ENCODE data around the gene SLC11A2. TPM values are rescaled to one million over a fixed set of nuclear protein-coding genes. Genes with fewer than 3 reads are reported as not detected.
A peak's percentile ranks its signal among the peaks of the same experiment; 100 is the strongest.

Gene SLC11A2
- total and polyA plus RNA-seq, 9 of the 15 experiments (the other 6 are each of a cell fraction or from before 2014, with no cell fraction given), result 21.1 to 54.0 (median 32.9) TPM

GRCh38 chr12:51017452-51017851 is 8.7 kb downstream of the SLC11A2 start:
- intact Hi-C loops (cut with micrococcal nuclease), result no loop called here
- BruUV-seq (replicated peaks), result no TSS peak
- Histone ChIP-seq H3K9ac (ENCODE audit: insufficient read depth in 1 of 2, low read depth in 2 of 2, low read length in 2 of 2) (peak overlapping the region in 1 of 2 experiments; percentile 17; a peak in 1 of 4 replicates), H3K4me1 (replicated peaks in 1 of 2; ENCODE audit: control insufficient read depth in 2 of 2, insufficient read depth in 2 of 2, low read length in 2 of 2) (peaks cover 34 to 54% of the 10 kb centered on the region in 2 experiments), H2AFZ (ENCODE audit: low read depth, low read length) (no peak overlapping the region), H3K27ac (ENCODE audit: extremely low read depth, low read depth, low read length) (peak overlapping the region; percentile 38), H3K4me3 (no peak overlapping the region), H4K20me1 (replicated peaks; ENCODE audit: control insufficient read depth, insufficient read depth, low read length) (no peaks in the 10 kb centered on the region), H3K4me2 (ENCODE audit: insufficient read depth, low read length) (peak overlapping the region; percentile 52), H3K36me3 (ENCODE audit: control insufficient read depth, insufficient read depth, low read length) (no peaks in the 10 kb centered on the region; the same call in 1 of the 3 replicates), H3K9me3 (replicated peaks; ENCODE audit: control insufficient read depth, insufficient read depth, low read depth, low read length) (no peaks in the 10 kb centered on the region), H3K9me1 (ENCODE audit: control insufficient read depth, insufficient read depth, low read length) (no peaks in the 10 kb centered on the region), H3K79me2 (ENCODE audit: control insufficient read depth, insufficient read depth, low read length) (peaks cover 96% of the 10 kb centered on the region), H3K27me3 (ENCODE audit: control insufficient read depth in 2 of 2, insufficient read depth in 2 of 2, low read length in 2 of 2) (no peaks in the 10 kb centered on the region)
- in situ Hi-C loops (cut with MboI), result no loop called here
- CTCF ChIA-PET (ENCODE audit: low intra/inter-chr PET ratio), result no interaction called here
- POLR2A ChIA-PET, result interaction anchor here (0.7 to 1.4 kb wide), 4 partner anchors 8 to 95 kb away, joined by 3 to 5 read pairs (median 4); partner anchors contain the start of gene SLC11A2
- ATAC-seq (no peak), FAIRE-seq (no peak), DNase-seq (ENCODE audit: extremely low read depth in 1 of 4, low spot score in 3 of 4) (no peak)
- TF ChIP-seq ZNF174 (CRISPR knock-in tag; IDR thresholded peaks at IDR 0.05) (no peak), SMARCB1 (IDR thresholded peaks at IDR 0.05; ENCODE audit: insufficient read length, low read depth) (peak; percentile 95), STAT6 (CRISPR knock-in tag; IDR thresholded peaks at IDR 0.05) (no peak), E2F3 (CRISPR knock-in tag; IDR thresholded peaks at IDR 0.05) (no peak), ASH1L (IDR thresholded peaks at IDR 0.05; ENCODE audit: borderline replicate concordance, low read depth, partially characterized antibody) (no peak), ID3 (CRISPR knock-in tag; IDR thresholded peaks at IDR 0.05) (no peak), ID3 (tag; IDR thresholded peaks at IDR 0.05) (no peak), LCOR (CRISPR knock-in tag; IDR thresholded peaks at IDR 0.05) (no peak), RFX5 (IDR thresholded peaks at IDR 0.05; ENCODE audit: low read depth, low read length) (no peak), FOXJ2 (tag; IDR thresholded peaks at IDR 0.05) (no peak), HMGN3 (IDR thresholded peaks at IDR 0.05; ENCODE audit: borderline replicate concordance, extremely low read depth, insufficient read length, low read depth, low read length) (no peak), HDAC6 (IDR thresholded peaks at IDR 0.05; ENCODE audit: low read depth, low read length) (no peak), RBM22 (IDR thresholded peaks at IDR 0.05; ENCODE audit: low read depth, low read length, poor library complexity, severe bottlenecking) (no peak), ZNF121 (CRISPR knock-in tag; conservative IDR thresholded peaks at IDR 0.05) (no peak), CXXC5 (CRISPR knock-in tag; IDR thresholded peaks at IDR 0.05) (no peak), AFF1 (IDR thresholded peaks at IDR 0.05; ENCODE audit: low read depth in 1 of 2, partially characterized antibody in 2 of 2) (no peak)
